COLO668 (cell line): ENCODE data around the gene PHIP.

Source experiments
- DNase-seq: peaks from one replicate; lab custom pipeline; 2025; ENCODE audit not compliant: unreplicated experiment; lab: John Stamatoyannopoulos, UW

PHIP gene

GRCh38 chr6:79071547-79071946 lies 6.5 kb downstream of the PHIP start:
- no peak for DNase-seq

- DNase-seq = no peak
Observed at GRCh38 chr6:79070206-79070825, 7.7 kb downstream of the PHIP start.

GRCh38 chr6:79066828-79067227 lies 11.2 kb downstream of the PHIP start:
- DNase-seq = no peak

GRCh38 chr6:79066330-79066729 lies 11.7 kb downstream of the PHIP start:
- no peak for DNase-seq

- no peak for DNase-seq
Observed at GRCh38 chr6:79065232-79065631, 12.8 kb downstream of the PHIP start.

- DNase-seq = no peak
Observed at GRCh38 chr6:79064635-79065034, 13.4 kb downstream of the PHIP start.

- DNase-seq = no peak
Observed at GRCh38 chr6:79062708-79063107, 15.3 kb downstream of the PHIP start.

- DNase-seq = no peak
Observed at GRCh38 chr6:79057746-79058145, 20.3 kb downstream of the PHIP start.

GRCh38 chr6:79056226-79056625 lies 21.8 kb downstream of the PHIP start:
- no peak for DNase-seq

- peak; percentile 0 for DNase-seq
Observed at GRCh38 chr6:79048611-79049010, 29.4 kb downstream of the PHIP start.

GRCh38 chr6:79047072-79047471 lies 31.0 kb downstream of the PHIP start:
- no peak for DNase-seq

GRCh38 chr6:79045966-79046365 lies 32.1 kb downstream of the PHIP start:
- no peak for DNase-seq

GRCh38 chr6:79042799-79043126 lies 35.3 kb downstream of the PHIP start:
- DNase-seq = no peak

GRCh38 chr6:79042088-79042798 lies 35.8 kb downstream of the PHIP start:
- DNase-seq = no peak

- DNase-seq = no peak
Observed at GRCh38 chr6:79040083-79040482, 38.0 kb downstream of the PHIP start.

GRCh38 chr6:79038061-79038460 lies 40.0 kb downstream of the PHIP start:
- DNase-seq = no peak

- DNase-seq = no peak
Observed at GRCh38 chr6:79034865-79035264, 43.2 kb downstream of the PHIP start.

- no peak for DNase-seq
Observed at GRCh38 chr6:79033279-79033678, 44.8 kb downstream of the PHIP start.

- no peak for DNase-seq
Observed at GRCh38 chr6:79031821-79032590, 46.0 kb downstream of the PHIP start.

GRCh38 chr6:79030511-79030910 lies 47.5 kb downstream of the PHIP start:
- no peak for DNase-seq

- DNase-seq = no peak
Observed at GRCh38 chr6:79030023-79030422, 48.0 kb downstream of the PHIP start.

- no peak for DNase-seq
Observed at GRCh38 chr6:79028641-79029314, 49.3 kb downstream of the PHIP start.
